ENCODE data around the gene RMND1.

RMND1 gene

GRCh38 chr6:151390276-151390850 is 61.6 kb downstream of the RMND1 start:
- H3K27ac ChIP-seq, result peak overlapping the region; percentile 100
- no peak for TF ChIP-seq CTCF (IDR thresholded peaks at IDR 0.05)
- no peak for TF ChIP-seq ZFX (IDR thresholded peaks at IDR 0.05; ENCODE audit: borderline replicate concordance)

DNA sequence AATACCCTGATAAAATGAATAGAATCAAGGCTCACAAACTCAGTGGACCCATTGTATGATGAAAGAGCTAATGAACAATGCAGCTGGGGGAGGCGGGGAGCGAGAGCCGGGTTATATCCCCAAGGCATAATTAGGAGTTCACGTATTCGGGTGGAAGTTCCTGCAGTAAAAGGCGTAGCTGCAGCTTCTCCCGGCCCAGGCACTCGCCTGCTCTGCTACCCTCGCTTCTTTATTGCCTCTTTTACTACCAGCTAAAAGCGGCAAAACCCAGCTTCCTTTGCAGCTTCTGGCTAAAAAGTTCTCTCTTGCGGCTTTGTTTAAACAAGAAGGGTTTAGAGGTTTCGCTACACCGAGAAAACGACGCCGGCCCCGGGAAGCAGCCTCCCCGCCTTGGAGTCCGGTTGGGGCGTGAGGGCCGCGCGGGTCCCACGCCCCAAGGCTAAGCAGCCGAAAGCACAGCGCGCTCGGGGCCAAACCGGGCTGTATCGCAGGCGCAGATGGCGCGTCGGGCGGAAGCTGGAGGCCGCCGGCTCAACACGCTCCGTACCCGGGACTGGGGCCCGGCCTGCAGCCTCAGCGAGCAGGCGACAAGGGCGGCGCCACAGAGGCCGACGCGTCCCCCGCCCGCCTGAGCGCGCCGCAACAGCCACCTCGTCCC is 62.2 kb downstream of the RMND1 start:
- TF ChIP-seq CTCF (IDR thresholded peaks at IDR 0.05) (no peak), ZFX (IDR thresholded peaks at IDR 0.05; ENCODE audit: borderline replicate concordance) (no peak)
- peak overlapping the region; percentile 100 for H3K27ac ChIP-seq

GRCh38 chr6:151388997-151389617 is 62.8 kb downstream of the RMND1 start:
- no peak for TF ChIP-seq ZFX (IDR thresholded peaks at IDR 0.05; ENCODE audit: borderline replicate concordance)
- TF ChIP-seq CTCF (IDR thresholded peaks at IDR 0.05), result no peak

GRCh38 chr6:151388236-151388635 is 63.7 kb downstream of the RMND1 start:
- peak overlapping the region; percentile 100; the same call in 1 of the 2 replicates for H3K27ac ChIP-seq

More at GRCh38 chr6:151388997-151389617, 62.8 kb downstream of the RMND1 start:
- peak overlapping the region; percentile 100 for H3K27ac ChIP-seq

GRCh38 chr6:151387175-151387970 is 64.6 kb downstream of the RMND1 start:
- no peak overlapping the region for H3K27ac ChIP-seq
- no peak for TF ChIP-seq ZFX (IDR thresholded peaks at IDR 0.05; ENCODE audit: borderline replicate concordance)
- no peak for TF ChIP-seq CTCF (IDR thresholded peaks at IDR 0.05)

More at GRCh38 chr6:151388236-151388635, 63.7 kb downstream of the RMND1 start:
- TF ChIP-seq CTCF (IDR thresholded peaks at IDR 0.05) (no peak), ZFX (IDR thresholded peaks at IDR 0.05; ENCODE audit: borderline replicate concordance) (no peak)

- no peak for TF ChIP-seq ZFX (IDR thresholded peaks at IDR 0.05; ENCODE audit: borderline replicate concordance)
- TF ChIP-seq CTCF (IDR thresholded peaks at IDR 0.05), result no peak
Observed at GRCh38 chr6:151385177-151385576, 66.7 kb downstream of the RMND1 start.

More at GRCh38 chr6:151385177-151385576, 66.7 kb downstream of the RMND1 start:
- no peak overlapping the region for H3K27ac ChIP-seq
